Measurements from ENCODE around the gene C2orf68.
"Not testable (repeated sequence)": the region's sequence is repeated elsewhere in the genome, so short reads cannot be mapped to it uniquely, and the experiment has no call there.

Gene C2orf68

DNA sequence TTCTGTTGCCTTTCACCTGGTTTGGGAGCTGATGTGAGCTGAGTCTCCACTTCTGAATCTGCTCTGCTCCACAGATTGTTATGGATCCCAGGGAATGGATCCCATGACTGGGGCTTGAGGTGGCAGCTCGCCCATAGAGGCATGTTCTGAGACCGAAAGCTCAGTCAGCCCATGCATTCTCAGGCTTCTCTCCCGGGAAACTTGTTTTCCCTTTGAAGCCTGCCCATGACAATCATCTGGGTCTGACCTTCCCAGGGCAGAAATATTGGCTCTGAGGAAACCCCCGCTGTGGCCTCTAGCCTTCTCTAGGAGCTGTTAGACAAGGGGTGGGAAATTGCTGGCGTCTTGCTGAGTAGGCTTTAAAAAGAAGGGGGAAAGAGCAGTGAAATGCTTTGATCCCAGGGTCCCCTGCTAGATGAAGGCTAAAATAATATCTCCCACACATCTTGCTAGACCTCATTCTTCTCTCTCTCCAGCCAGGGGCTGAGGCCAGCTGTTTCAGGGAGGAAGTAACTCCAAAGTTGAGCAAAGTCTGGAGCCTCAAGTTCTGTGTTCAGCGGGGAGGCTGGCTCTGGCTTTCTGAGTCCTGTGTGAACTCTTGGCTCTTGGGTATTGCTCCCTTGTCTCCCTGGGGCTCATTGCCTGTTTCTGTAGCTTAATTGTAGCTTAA is 32.5 kb downstream of the C2orf68 start:
- no peak for DNase-seq

GRCh38 chr2:85578243-85579180 is 33.4 kb downstream of the C2orf68 start:
- no peak for DNase-seq

DNA sequence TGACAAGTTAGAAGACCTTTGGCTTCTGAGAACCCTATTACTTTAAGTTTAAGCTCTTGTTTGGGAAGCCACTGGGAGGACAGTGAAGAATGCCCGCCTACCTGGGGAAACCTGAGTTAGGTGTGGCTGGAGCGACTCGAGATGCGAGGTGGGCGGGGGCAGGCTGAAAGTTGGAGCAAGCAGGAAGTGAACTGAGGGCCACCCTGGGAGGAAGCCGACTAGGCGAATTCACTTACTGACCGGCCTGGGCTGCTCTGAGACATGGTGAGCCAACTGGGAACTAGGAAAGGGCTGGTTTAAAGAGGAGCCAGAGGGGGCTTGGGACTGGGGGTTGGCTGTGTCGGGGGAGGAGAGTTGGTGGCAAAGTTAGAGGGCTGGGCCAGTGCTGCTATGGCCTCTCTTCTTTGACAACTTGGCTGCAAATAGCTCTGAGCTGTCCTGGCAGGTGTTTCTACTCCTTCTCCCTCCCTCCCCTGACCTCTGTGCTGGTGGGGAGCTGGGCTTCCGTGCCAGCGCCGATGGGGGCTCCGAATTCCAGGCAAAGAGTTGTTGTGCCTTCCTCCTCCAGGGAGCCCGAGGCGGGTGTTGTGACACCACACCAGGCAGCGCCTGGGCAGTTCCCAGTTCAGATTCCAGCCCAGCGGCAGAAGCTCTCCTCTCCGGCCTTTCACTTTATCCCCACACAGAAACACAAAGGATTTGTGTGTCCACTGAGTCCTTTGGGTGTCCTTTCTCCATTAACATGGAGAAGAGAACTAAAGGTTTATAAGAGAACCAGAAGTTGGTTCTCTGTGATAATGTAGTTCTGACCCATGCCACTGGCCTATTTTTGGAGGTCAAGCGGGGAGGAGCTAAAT is 34.3 kb downstream of the C2orf68 start, which contains the start of gene VAMP8:
VAMP8 (plus strand) TSS at position 201 of the 857 bp plus-strand sequence; CDS start at position 262, 61 bp downstream.
- no peak for DNase-seq

GRCh38 chr2:85577063-85577385 is 34.8 kb downstream of the C2orf68 start:
- DNase-seq = no peak

GRCh38 chr2:85575739-85576138 is 36.1 kb downstream of the C2orf68 start:
- no peak for DNase-seq

DNA sequence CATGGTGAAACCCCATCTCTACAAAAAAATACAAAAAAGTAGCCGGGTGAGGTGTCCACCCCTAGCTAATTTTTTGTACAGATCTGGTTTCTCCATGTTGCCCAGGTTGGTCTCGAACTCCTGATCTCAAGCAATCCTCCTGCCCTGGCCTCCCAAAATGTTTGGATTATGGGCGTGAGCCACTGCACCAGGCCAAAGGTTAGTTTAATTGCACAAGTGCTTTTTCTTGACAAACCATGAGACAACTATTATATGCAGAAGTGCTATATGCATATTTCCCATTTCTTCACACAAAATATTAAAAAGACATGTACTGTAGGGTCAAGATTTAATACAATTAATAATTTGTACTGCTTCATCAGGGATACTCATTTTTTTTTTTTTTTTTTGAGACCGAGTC is 45.6 kb downstream of the C2orf68 start:
- DNase-seq = no peak

DNA sequence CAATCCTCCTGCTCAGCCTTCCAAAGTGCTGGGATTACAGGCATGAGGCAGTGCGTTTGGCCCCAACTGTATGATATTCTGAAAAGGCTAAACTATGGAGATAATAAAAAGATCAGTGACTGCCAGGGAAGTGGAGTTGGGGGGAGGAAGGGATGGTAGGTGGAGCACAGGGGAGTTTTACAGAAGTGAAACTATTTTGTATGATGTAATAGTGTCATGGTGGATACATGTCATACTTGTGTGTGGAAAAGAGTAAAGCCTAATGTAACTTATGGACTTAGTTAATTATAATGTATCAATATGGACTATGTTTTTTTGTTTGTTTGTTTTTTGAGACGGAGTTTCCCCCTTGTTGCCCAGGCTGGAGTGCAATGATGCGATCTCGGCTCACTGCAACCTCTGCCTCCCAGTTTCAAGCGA is 47.7 kb downstream of the C2orf68 start:
- no peak for DNase-seq

DNA sequence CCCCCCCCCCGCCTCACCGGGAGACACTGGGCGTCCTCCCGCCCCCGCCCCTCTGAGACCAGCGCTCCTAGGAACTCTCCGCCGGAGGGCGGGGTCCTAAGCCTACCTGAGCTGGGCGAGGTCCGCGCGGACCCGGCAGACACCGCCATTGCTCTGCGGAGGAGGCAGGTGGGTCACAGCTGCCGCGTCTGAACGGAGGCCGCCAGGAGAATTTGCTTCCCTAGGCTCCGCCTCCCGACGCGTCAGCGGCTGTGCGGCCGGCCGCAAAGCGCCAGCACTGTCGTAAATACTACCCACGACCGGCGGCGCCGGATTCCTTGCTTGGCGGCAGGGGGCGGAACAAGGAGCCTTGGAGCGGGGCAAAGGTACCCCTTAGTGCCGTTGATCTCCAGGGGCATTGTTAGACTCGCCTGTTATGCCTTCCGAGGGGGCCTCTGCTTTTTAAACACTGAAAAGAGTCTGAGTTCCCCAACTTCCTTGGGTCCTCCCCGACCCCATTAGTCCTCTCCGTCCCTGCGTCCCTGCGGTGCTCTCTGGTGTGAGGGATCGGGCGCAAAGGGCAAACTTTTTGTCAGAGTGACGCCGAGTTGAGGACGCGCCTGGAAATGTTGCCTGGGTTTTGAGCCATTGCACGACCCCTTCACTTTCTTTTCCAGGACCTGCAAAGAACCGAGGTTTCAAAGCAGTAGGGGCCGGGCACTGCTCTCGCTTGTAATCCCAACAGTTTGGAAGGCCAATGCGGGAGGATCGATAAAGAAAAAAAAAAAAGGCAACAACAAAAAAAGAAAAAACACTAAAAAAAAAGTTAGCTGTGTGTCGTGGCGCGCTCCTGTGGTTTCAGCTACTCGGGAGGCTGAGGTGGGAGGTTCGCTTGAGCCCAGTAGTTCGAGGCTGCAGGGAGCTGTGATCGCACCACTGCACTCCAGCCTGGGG is 50.3 kb downstream of the C2orf68 start, which contains the start of gene GGCX:
GGCX (minus strand) TSS at position 214 of the 933 bp plus-strand sequence; CDS start at position 149, 65 bp downstream.
- DNase-seq = peak; percentile 79

GRCh38 chr2:85560812-85561279 is 51.0 kb downstream of the C2orf68 start:
- no peak for DNase-seq

DNA sequence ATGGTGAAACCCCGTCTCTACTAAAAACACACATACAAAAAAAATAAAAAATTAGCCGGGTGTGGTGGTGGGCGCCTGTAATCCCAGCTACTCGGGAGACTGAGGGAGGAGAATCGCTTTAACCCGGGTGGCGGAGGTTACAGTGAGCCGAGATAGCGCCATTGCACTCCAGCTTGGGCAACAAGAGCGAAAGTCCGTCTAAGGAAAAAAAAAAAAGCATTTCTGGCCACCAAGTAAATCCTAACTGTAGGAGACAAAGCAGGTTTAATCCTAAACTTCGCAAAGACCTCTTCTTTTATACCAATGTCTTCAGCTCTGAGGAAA is 51.5 kb downstream of the C2orf68 start:
- DNase-seq = not testable (repeated sequence)

DNA sequence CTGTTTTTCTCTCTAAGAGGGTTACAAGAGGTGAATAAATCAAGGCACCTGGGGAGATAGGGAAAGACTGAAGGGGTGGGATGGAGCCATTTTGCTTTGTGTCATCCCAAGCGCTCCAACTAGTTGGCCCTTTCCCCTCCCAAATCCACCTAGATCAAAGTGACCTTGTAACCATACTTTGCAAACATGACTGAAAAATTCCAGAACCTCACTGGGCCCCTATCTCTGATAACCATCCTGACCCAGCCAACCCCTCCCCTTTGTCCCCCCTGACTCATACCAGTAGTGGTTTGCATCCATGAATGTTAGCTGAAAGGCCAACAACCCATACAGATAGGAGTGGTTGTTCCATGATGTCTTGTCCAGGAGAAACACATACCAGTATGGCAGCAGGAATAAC is 53.7 kb downstream of the C2orf68 start:
- no peak for DNase-seq

DNA sequence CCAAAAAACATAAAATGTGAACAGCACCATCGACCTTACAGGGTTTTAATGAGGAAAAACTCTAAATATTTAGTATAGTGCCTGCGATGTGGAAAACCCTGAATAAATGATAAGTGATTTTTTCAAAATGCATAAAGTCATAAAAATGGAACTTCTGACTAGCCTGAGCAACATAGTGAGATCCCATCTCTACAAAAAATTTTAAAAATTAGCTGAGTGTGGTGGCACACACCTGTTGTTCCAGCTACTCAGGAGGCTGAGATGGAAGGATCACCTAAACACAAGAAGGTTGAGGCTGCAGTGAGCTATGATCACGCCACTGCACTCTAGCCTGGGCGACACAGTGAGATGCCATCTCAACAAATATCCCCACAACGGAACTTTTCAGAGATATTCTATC is 54.7 kb downstream of the C2orf68 start:
- no peak for DNase-seq
